HepG2 (cell line): Measurements from ENCODE around the gene RBAK. TPM values are rescaled to one million over a fixed set of nuclear protein-coding genes. Genes with fewer than 3 reads are reported as not detected.

Experiments
- ATAC-seq: fragments of 200-7000 bp; cut with Tn5 transposase; 3 replicates; pipeline ENCODE4 v1.9.1; 2020; ENCODE audit warnings: mild to moderate bottlenecking, moderate library complexity
- BruUV-seq: library from RNA; stranded (reverse); fragments of 400-500 nt; replicated peaks from 2 replicates; lab custom pipeline; 2021; lab: Mats Ljungman, UMichigan
- CTCF ChIA-PET: fragments of 300-600 bp; formaldehyde crosslinking; extraction: SDS; loops from one replicate; lab custom pipeline; 2021; ENCODE audit warnings: low total read pairs, inconsistent platforms, low intra/inter-chr PET ratio; lab: Yijun Ruan, JAX
- POLR2A ChIA-PET: fragments of 350-600 bp; sonication (Branson Sonifier 250); formaldehyde crosslinking; loops from one replicate; lab custom pipeline; 2020; ENCODE audit warnings: antibody characterized with exemption, inconsistent platforms; lab: Yijun Ruan, JAX
- DNase-seq: peaks from one replicate; pipeline ENCODE4 v3.0.0-alpha.2; 2015; ENCODE audit warnings: low spot score
- FAIRE-seq: peaks from 3 replicates; lab custom pipeline; 2011; peaks lifted over from hg19 to GRCh38; lab: Jason Lieb, UNC
- H2AFZ ChIP-seq: one replicate; pipeline ENCODE4 v1.6.1; 2011; ENCODE audit warnings: low read length, inconsistent platforms
- H3K27ac ChIP-seq: fragments of 300-600 bp; 3 replicates; pipeline ENCODE4 v1.8.0; 2011; ENCODE audit warnings: mixed run types, mild to moderate bottlenecking, mixed read lengths, low read length, inconsistent platforms; ENCODE audit not compliant: insufficient read depth; ENCODE audit errors: extremely low read length
- H3K27me3 ChIP-seq, 2 experiments: fragments of 200-600 bp in 1 of 2; 2 replicates in 1 of 2; 3 replicates in 1 of 2; pipeline versions ENCODE4 v1.6.0 to v1.8.0; 2011; ENCODE audit warnings: low read length in 2 of 2, mild to moderate bottlenecking in 2 of 2, moderate library complexity in 2 of 2, inconsistent platforms in 1 of 2; ENCODE audit not compliant: insufficient read depth in 2 of 2, control insufficient read depth in 1 of 2
- H3K36me3 ChIP-seq, 2 experiments: fragments of 200-600 bp in 1 of 2; replicated peaks in 1 of 2; 2 replicates in 1 of 2; 3 replicates in 1 of 2; pipeline versions ENCODE4 v1.5.1 to v1.8.0; 2011; ENCODE audit warnings: low read length in 2 of 2, inconsistent platforms in 1 of 2; ENCODE audit not compliant: insufficient read depth in 2 of 2, control insufficient read depth in 1 of 2
- H3K4me1 ChIP-seq: 2 replicates; pipeline ENCODE4 v1.5.1; 2012; ENCODE audit warnings: low read length, inconsistent platforms; ENCODE audit not compliant: insufficient read depth
- H3K4me2 ChIP-seq: 2 replicates; pipeline ENCODE4 v1.6.0; 2011; ENCODE audit warnings: low read depth, low read length, inconsistent platforms
- H3K4me3 ChIP-seq, 3 experiments: fragments of 200-600 bp in 1 of 3; sonication (generic), shearing (Covaris generic) in 1 of 3; replicated peaks in 1 of 3; 2 replicates each; pipeline ENCODE4 v1.5.1; 2011 to 2016; ENCODE audit warnings: low read length in 3 of 3, inconsistent platforms in 2 of 3, low read depth in 2 of 3, mild to moderate bottlenecking in 2 of 3, control low read depth in 1 of 3, mixed read lengths in 1 of 3; ENCODE audit not compliant: insufficient read depth in 1 of 3
- H3K79me2 ChIP-seq: one replicate; pipeline ENCODE4 v1.6.1; 2011; ENCODE audit warnings: low read length, inconsistent platforms; ENCODE audit not compliant: insufficient read depth
- H3K9ac ChIP-seq: 2 replicates; pipeline ENCODE4 v1.6.0; 2011; ENCODE audit warnings: mild to moderate bottlenecking, low read depth, low read length, inconsistent platforms; ENCODE audit not compliant: insufficient read depth
- H3K9me3 ChIP-seq: 2 replicates; pipeline ENCODE4 v1.5.1; 2012; ENCODE audit warnings: mild to moderate bottlenecking, low read length
- H4K20me1 ChIP-seq: 2 replicates; pipeline ENCODE4 v1.6.0; 2011; ENCODE audit warnings: inconsistent platforms, mild to moderate bottlenecking, low read length, moderate library complexity; ENCODE audit not compliant: insufficient read depth
- JDP2 ChIP-seq: sonication (generic); formaldehyde crosslinking; IDR thresholded peaks from 2 replicates; pipeline ENCODE4 v1.8.1; 2022; ENCODE audit warnings: missing genetic modification reagents, borderline replicate concordance
- NBN ChIP-seq: fragments of 450-650 bp; conservative IDR thresholded peaks from 2 replicates; pipeline ENCODE4 v1.6.1; 2017
- PITX1 ChIP-seq: sonication (generic); formaldehyde crosslinking; IDR thresholded peaks from 2 replicates; pipeline ENCODE4 v1.5.1; 2020; ENCODE audit warnings: mild to moderate bottlenecking, missing genetic modification reagents
- ZC3H13 ChIP-seq: sonication (generic); formaldehyde crosslinking; IDR thresholded peaks from 2 replicates; pipeline ENCODE4 v1.8.1; 2023; ENCODE audit warnings: mild to moderate bottlenecking, missing genetic modification reagents, moderate library complexity
- ZNF510 ChIP-seq: sonication (generic); formaldehyde crosslinking; IDR thresholded peaks from 2 replicates; pipeline ENCODE4 v1.4.0; 2020; ENCODE audit warnings: low read depth, mild to moderate bottlenecking, missing genetic modification reagents
- ZNF530 ChIP-seq: sonication (generic); formaldehyde crosslinking; IDR thresholded peaks from 2 replicates; pipeline ENCODE4 v1.5.0; 2020; ENCODE audit warnings: low read depth, mild to moderate bottlenecking, missing genetic modification reagents
- ZNF878 ChIP-seq: sonication (generic); formaldehyde crosslinking; IDR thresholded peaks from 2 replicates; pipeline ENCODE4 v1.8.1; 2023; ENCODE audit warnings: mild to moderate bottlenecking, missing genetic modification reagents, moderate library complexity
- WGBS: methylation state at CpG from one replicate; pipeline ENCODE4 v1.1.6; 2017; ENCODE audit warnings: low lambda C conversion rate; 5-methylcytosine and 5-hydroxymethylcytosine counted together
- in situ Hi-C: cut with HindIII; loops from 2 replicates; pipeline ENCODE4 v1.10.0; 2017; ENCODE audit warnings: low pct_unique_long_range_greater_than_20kb; ENCODE audit not compliant: extremely low pct_ligation_motif_present
- intact Hi-C: fragments of 100-400 bp; cut with micrococcal nuclease; formaldehyde crosslinking; loops from one replicate; pipeline ENCODE4 v1.10.0; 2022; ENCODE audit not compliant: unreplicated experiment
- polyA plus RNA-seq, 8 experiments: library from polyadenylated mRNA; depleted of rRNA in 3 of 8; stranded (reverse) in 7 of 8; unstranded in 1 of 8; fragments of >200 nt; fragmentation: Illumina TruSeq in 4 of 8; extraction: Trizol in 4 of 8; gene quantifications; 2 replicates each; pipeline versions ENCODE4 v1.2.1 to v1.2.3, GENCODE V29; 2011 to 2016; ENCODE audit warnings: low read depth in 4 of 8, missing spikeins in 1 of 8, mixed read lengths in 1 of 8; ENCODE audit not compliant: insufficient read depth in 1 of 8
- total RNA-seq, 5 experiments: library from RNA; depleted of rRNA; stranded (reverse); fragments of >200 nt; fragmentation: Illumina TruSeq; extraction: Trizol; gene quantifications; 2 replicates each; pipeline ENCODE4 v1.2.3, GENCODE V29; 2016; ENCODE audit warnings: low read depth in 1 of 5
- TF ChIP-seq, protein P1 (sequence below): sonication (generic); formaldehyde crosslinking; IDR thresholded peaks from 2 replicates; pipeline ENCODE4 v1.9.0; 2021; ENCODE audit warnings: mild to moderate bottlenecking, missing genetic modification reagents
- TF ChIP-seq, protein P2 (sequence below), 2 experiments: IDR thresholded peaks; 2 replicates each; pipeline ENCODE4 v1.6.1; 2011 to 2012; ENCODE audit warnings: low read length in 2 of 2, borderline replicate concordance in 1 of 2, low read depth in 1 of 2, mild to moderate bottlenecking in 1 of 2, moderate library complexity in 1 of 2
- TF ChIP-seq, protein P3 (sequence below): sonication (generic); formaldehyde crosslinking; IDR thresholded peaks from 2 replicates; pipeline ENCODE4 v1.5.1; 2020; ENCODE audit warnings: mild to moderate bottlenecking, moderate library complexity, missing genetic modification reagents

Gene RBAK
- total and polyA plus RNA-seq, 2 of the 13 experiments (the other 11 are each of a cell fraction or from before 2014, with no cell fraction given) = 4.4 to 11.8 TPM

DNA sequence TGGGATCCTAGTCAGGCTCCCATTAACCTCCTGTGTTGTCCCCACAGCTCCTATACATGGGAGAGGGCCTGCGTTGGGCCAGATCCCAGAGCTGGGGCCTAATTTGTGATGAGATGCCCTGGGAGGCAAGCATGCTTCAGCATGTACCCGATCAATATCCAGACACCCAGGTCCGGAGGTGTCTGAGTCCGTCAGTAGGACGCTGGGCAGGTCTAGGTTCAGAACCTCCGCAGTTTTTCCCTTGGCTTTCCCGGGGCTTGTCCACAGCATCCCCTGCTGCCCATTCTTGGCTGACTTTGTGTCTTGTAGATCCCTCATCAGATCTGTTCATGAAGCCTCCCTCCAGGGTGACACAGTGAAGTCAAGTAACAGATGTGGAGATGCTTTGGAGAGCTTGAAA lies 32.7 kb upstream of the RBAK start:
- no peak for FAIRE-seq
- no peaks in the 10 kb centered on the region for H3K36me3 ChIP-seq
- H3K4me3 ChIP-seq = no peak overlapping the region
- in situ Hi-C loops = no loop called here
- DNase-seq = no peak
- no peaks in the 10 kb centered on the region for H3K4me1 ChIP-seq
- intact Hi-C loops = no loop called here
- H4K20me1 ChIP-seq = no peaks in the 10 kb centered on the region
- H3K4me2 ChIP-seq = no peak overlapping the region
- POLR2A ChIA-PET = no interaction called here
- no peak overlapping the region for H3K9ac ChIP-seq
- H3K9me3 ChIP-seq = no peaks in the 10 kb centered on the region
- no peak overlapping the region for H2AFZ ChIP-seq
- CTCF ChIA-PET = no interaction called here
- H3K27me3 ChIP-seq = no peaks in the 10 kb centered on the region
- WGBS = 82% methylated on average over 6 of the region's 7 CpGs
- no peak overlapping the region for H3K27ac ChIP-seq
- H3K79me2 ChIP-seq = no peaks in the 10 kb centered on the region
- no TSS peak for BruUV-seq
- ATAC-seq = no peak
- no peak for TF ChIP-seq ZNF878
- TF ChIP-seq, protein P1, sequence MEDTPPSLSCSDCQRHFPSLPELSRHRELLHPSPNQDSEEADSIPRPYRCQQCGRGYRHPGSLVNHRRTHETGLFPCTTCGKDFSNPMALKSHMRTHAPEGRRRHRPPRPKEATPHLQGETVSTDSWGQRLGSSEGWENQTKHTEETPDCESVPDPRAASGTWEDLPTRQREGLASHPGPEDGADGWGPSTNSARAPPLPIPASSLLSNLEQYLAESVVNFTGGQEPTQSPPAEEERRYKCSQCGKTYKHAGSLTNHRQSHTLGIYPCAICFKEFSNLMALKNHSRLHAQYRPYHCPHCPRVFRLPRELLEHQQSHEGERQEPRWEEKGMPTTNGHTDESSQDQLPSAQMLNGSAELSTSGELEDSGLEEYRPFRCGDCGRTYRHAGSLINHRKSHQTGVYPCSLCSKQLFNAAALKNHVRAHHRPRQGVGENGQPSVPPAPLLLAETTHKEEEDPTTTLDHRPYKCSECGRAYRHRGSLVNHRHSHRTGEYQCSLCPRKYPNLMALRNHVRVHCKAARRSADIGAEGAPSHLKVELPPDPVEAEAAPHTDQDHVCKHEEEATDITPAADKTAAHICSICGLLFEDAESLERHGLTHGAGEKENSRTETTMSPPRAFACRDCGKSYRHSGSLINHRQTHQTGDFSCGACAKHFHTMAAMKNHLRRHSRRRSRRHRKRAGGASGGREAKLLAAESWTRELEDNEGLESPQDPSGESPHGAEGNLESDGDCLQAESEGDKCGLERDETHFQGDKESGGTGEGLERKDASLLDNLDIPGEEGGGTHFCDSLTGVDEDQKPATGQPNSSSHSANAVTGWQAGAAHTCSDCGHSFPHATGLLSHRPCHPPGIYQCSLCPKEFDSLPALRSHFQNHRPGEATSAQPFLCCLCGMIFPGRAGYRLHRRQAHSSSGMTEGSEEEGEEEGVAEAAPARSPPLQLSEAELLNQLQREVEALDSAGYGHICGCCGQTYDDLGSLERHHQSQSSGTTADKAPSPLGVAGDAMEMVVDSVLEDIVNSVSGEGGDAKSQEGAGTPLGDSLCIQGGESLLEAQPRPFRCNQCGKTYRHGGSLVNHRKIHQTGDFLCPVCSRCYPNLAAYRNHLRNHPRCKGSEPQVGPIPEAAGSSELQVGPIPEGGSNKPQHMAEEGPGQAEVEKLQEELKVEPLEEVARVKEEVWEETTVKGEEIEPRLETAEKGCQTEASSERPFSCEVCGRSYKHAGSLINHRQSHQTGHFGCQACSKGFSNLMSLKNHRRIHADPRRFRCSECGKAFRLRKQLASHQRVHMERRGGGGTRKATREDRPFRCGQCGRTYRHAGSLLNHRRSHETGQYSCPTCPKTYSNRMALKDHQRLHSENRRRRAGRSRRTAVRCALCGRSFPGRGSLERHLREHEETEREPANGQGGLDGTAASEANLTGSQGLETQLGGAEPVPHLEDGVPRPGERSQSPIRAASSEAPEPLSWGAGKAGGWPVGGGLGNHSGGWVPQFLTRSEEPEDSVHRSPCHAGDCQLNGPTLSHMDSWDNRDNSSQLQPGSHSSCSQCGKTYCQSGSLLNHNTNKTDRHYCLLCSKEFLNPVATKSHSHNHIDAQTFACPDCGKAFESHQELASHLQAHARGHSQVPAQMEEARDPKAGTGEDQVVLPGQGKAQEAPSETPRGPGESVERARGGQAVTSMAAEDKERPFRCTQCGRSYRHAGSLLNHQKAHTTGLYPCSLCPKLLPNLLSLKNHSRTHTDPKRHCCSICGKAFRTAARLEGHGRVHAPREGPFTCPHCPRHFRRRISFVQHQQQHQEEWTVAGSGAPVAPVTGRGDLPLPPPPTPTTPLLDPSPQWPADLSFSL (CRISPR knock-in tag) = no peak
- TF ChIP-seq PITX1 (CRISPR knock-in tag) = no peak
- no peak for TF ChIP-seq ZNF510
- TF ChIP-seq, protein P2, sequence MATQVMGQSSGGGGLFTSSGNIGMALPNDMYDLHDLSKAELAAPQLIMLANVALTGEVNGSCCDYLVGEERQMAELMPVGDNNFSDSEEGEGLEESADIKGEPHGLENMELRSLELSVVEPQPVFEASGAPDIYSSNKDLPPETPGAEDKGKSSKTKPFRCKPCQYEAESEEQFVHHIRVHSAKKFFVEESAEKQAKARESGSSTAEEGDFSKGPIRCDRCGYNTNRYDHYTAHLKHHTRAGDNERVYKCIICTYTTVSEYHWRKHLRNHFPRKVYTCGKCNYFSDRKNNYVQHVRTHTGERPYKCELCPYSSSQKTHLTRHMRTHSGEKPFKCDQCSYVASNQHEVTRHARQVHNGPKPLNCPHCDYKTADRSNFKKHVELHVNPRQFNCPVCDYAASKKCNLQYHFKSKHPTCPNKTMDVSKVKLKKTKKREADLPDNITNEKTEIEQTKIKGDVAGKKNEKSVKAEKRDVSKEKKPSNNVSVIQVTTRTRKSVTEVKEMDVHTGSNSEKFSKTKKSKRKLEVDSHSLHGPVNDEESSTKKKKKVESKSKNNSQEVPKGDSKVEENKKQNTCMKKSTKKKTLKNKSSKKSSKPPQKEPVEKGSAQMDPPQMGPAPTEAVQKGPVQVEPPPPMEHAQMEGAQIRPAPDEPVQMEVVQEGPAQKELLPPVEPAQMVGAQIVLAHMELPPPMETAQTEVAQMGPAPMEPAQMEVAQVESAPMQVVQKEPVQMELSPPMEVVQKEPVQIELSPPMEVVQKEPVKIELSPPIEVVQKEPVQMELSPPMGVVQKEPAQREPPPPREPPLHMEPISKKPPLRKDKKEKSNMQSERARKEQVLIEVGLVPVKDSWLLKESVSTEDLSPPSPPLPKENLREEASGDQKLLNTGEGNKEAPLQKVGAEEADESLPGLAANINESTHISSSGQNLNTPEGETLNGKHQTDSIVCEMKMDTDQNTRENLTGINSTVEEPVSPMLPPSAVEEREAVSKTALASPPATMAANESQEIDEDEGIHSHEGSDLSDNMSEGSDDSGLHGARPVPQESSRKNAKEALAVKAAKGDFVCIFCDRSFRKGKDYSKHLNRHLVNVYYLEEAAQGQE (IDR thresholded peaks at IDR 0.05; ENCODE audit: borderline replicate concordance in 1 of 2, low read depth in 1 of 2, low read length in 2 of 2) = no peak
- no peak for TF ChIP-seq ZC3H13 (CRISPR knock-in tag)
- no peak for TF ChIP-seq JDP2 (CRISPR knock-in tag)
- TF ChIP-seq NBN = no peak
- TF ChIP-seq ZNF530 (CRISPR knock-in tag) = no peak
- TF ChIP-seq, protein P3, sequence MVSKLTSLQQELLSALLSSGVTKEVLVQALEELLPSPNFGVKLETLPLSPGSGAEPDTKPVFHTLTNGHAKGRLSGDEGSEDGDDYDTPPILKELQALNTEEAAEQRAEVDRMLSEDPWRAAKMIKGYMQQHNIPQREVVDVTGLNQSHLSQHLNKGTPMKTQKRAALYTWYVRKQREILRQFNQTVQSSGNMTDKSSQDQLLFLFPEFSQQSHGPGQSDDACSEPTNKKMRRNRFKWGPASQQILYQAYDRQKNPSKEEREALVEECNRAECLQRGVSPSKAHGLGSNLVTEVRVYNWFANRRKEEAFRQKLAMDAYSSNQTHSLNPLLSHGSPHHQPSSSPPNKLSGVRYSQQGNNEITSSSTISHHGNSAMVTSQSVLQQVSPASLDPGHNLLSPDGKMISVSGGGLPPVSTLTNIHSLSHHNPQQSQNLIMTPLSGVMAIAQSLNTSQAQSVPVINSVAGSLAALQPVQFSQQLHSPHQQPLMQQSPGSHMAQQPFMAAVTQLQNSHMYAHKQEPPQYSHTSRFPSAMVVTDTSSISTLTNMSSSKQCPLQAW (CRISPR knock-in tag) = no peak
